Uterus (tissue), 2 donors: ENCODE measurements around the gene MFSD11.

ENCODE experiments used
- POLR2A ChIP-seq, 2 donors: fragments of 450-650 bp; IDR thresholded peaks; one replicate each; pipeline ENCODE4 v1.6.1; 2016; ENCODE audit warnings: antibody characterized with exemption in 2 of 2, mild to moderate bottlenecking in 1 of 2, moderate library complexity in 1 of 2
- TF ChIP-seq, protein P1 (sequence below), 4 experiments: fragments of 200-600 bp in 2 of 4; fragments of 450-650 bp in 2 of 4; sonication (generic) in 2 of 4; IDR thresholded peaks; one replicate each; pipeline ENCODE4 v1.5.1; 2016 to 2019; ENCODE audit warnings: antibody characterized with exemption in 4 of 4, mild to moderate bottlenecking in 2 of 4, moderate library complexity in 1 of 4

DNA sequence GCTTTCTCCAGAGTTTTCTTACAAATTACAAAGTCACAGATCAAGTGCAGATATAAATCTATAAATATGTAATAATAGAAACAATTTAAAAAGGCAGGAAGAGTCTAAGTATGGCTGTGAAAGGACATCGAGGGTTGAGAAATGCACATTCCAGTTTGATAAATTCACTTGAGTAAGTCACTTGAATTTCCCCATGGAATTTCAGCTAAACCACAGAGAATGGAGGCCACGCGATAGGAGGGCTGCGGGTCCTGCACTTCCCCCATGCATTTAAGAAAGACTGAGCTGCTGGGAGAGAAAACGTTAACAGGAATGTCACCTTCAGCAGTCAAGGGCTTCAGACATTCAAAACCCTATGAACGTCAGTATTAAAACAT, 21.1 kb upstream of the MFSD11 start:
- TF ChIP-seq, protein P1, sequence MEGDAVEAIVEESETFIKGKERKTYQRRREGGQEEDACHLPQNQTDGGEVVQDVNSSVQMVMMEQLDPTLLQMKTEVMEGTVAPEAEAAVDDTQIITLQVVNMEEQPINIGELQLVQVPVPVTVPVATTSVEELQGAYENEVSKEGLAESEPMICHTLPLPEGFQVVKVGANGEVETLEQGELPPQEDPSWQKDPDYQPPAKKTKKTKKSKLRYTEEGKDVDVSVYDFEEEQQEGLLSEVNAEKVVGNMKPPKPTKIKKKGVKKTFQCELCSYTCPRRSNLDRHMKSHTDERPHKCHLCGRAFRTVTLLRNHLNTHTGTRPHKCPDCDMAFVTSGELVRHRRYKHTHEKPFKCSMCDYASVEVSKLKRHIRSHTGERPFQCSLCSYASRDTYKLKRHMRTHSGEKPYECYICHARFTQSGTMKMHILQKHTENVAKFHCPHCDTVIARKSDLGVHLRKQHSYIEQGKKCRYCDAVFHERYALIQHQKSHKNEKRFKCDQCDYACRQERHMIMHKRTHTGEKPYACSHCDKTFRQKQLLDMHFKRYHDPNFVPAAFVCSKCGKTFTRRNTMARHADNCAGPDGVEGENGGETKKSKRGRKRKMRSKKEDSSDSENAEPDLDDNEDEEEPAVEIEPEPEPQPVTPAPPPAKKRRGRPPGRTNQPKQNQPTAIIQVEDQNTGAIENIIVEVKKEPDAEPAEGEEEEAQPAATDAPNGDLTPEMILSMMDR (IDR thresholded peaks at IDR 0.05): no peak
- TF ChIP-seq POLR2A (IDR thresholded peaks at IDR 0.05): no peak
